Measurements from ENCODE around the gene SLC15A4.
"Not testable (repeated sequence)": the region's sequence is repeated elsewhere in the genome, so short reads cannot be mapped to it uniquely, and the experiment has no call there.

SLC15A4 gene

DNA sequence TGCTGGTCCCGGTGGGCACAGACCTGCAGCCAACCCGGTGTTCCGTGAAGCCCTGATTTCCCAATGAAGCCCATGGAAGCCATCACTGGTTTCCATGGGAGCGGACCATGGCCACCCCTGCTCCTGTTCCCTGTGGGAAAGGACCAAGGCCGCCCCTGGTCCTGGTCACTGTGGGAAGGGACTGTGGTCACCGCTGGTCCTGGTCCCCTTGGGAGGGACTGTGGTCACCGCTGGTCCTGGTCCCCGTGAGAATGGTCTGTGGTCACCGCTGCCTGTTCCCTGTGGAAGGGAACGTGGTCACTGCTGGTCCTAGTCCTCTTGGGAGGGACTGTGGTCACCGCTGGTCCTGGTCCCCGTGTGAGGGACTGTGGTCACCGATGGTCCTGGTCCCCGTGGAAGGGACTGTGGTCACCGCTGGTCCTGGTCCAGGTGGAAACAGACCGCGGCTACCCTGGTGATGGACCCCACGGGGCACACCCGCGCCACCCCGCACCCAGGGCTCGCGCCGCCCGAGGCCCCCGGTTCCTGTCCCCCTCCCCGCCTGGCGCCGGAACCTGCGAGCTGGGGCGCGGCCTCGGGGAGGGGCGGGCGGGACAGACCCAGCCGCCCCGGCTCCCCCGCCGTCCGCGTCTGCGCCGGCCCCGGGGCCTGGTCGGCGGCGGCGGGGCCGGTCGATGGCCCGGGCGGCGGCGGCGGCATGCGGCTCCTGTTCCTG, 29.3 kb upstream of the SLC15A4 start, which contains the start of gene GLT1D1:
Gene GLT1D1 (plus strand): TSS at position 594 of the 715 bp plus-strand sequence. CDS start 104 bp downstream, at position 698.
- TF ChIP-seq POLR2A (IDR thresholded peaks at IDR 0.05; ENCODE audit: low read depth, low read length) = no peak

GRCh38 chr12:128852026-128852698, 28.4 kb upstream of the SLC15A4 start:
- TF ChIP-seq POLR2A (IDR thresholded peaks at IDR 0.05; ENCODE audit: low read depth, low read length) = no peak

More for the DNA sequence above, 29.3 kb upstream of the SLC15A4 start, which contains the start of gene GLT1D1:
- DNase-seq (ENCODE audit: insufficient read length, low spot score) (no peak), FAIRE-seq (no peak)

GRCh38 chr12:128851429-128851828, 27.7 kb upstream of the SLC15A4 start:
- not testable (repeated sequence) for FAIRE-seq

More at GRCh38 chr12:128852026-128852698, 28.4 kb upstream of the SLC15A4 start:
- FAIRE-seq (no peak), DNase-seq (ENCODE audit: insufficient read length, low spot score) (no peak)

GRCh38 chr12:128850400-128850799, 26.6 kb upstream of the SLC15A4 start:
- DNase-seq (ENCODE audit: insufficient read length, low spot score) (no peak), FAIRE-seq (no peak)
- TF ChIP-seq POLR2A (IDR thresholded peaks at IDR 0.05; ENCODE audit: low read depth, low read length) = no peak

More at GRCh38 chr12:128851429-128851828, 27.7 kb upstream of the SLC15A4 start:
- not testable (repeated sequence) for DNase-seq (ENCODE audit: insufficient read length, low spot score)

- not testable (repeated sequence) for FAIRE-seq; DNase-seq (ENCODE audit: insufficient read length, low spot score)
Observed at GRCh38 chr12:128849806-128850205, 26.0 kb upstream of the SLC15A4 start.

GRCh38 chr12:128848371-128848770, 24.6 kb upstream of the SLC15A4 start:
- no peak for TF ChIP-seq POLR2A (IDR thresholded peaks at IDR 0.05; ENCODE audit: low read depth, low read length)
- DNase-seq (ENCODE audit: insufficient read length, low spot score) = no peak
- FAIRE-seq = no peak

- FAIRE-seq; DNase-seq (ENCODE audit: insufficient read length, low spot score): not testable (repeated sequence)
Observed at GRCh38 chr12:128846671-128847070, 22.9 kb upstream of the SLC15A4 start.

DNA sequence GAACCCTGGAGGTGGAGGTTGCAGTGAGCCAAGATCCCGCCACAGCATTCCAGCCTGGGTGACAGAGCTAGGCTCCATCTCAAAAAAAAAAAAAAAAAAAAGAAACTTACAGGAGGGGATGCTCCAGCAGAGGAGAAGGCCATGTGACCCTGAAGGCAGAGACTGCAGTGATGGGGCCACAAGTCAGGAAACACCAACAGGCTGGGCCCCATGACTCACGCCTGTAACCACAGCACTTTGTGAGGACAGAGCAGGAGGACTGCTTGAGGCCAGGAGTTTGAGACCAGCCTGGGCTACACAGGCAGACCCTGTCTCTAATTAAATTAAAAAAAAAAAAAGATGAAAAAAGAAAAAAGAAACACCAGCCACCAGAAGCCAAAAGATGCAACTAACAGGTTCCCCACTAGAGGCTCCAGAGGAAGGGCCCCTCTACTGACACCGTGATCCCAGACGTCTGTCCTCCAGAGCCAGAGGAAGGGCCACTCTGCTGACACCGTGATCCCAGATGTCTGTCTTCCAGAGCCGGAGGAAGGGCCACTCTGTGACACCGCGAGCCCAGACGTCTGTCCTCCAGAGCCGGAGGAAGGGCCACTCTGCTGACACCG, 20.4 kb upstream of the SLC15A4 start:
- no peak for TF ChIP-seq POLR2A (IDR thresholded peaks at IDR 0.05; ENCODE audit: low read depth, low read length)
- DNase-seq (ENCODE audit: insufficient read length, low spot score) = no peak
- FAIRE-seq = no peak

GRCh38 chr12:128843538-128843937, 19.8 kb upstream of the SLC15A4 start:
- no peak for TF ChIP-seq POLR2A (IDR thresholded peaks at IDR 0.05; ENCODE audit: low read depth, low read length)
- FAIRE-seq = no peak
- DNase-seq (ENCODE audit: insufficient read length, low spot score) = no peak

DNA sequence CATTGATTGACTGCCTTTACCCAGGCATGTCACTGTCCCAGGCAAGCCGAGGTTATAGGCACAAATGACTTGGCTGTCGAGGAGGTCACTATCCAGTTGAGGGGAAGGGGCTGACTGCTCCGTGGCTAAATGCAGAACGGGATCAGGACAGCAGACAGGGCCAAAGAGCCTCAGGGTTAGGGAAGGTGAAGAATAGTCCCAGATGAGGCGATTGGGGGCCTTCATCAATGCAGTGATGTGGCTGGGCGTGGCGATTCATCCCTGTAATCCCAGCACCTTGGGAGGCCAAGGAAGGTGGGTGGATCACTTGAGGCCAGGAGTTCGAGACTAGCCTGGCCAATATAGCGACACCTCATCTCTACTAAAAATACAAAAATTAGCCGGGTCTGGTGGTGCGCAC, 18.8 kb upstream of the SLC15A4 start:
- no peak for DNase-seq (ENCODE audit: insufficient read length, low spot score)
- no peak for TF ChIP-seq POLR2A (IDR thresholded peaks at IDR 0.05; ENCODE audit: low read depth, low read length)
- FAIRE-seq = no peak

- no peak for DNase-seq (ENCODE audit: insufficient read length, low spot score)
- no peak for TF ChIP-seq POLR2A (IDR thresholded peaks at IDR 0.05; ENCODE audit: low read depth, low read length)
- no peak for FAIRE-seq
Observed at GRCh38 chr12:128840862-128841468, 17.2 kb upstream of the SLC15A4 start.

DNA sequence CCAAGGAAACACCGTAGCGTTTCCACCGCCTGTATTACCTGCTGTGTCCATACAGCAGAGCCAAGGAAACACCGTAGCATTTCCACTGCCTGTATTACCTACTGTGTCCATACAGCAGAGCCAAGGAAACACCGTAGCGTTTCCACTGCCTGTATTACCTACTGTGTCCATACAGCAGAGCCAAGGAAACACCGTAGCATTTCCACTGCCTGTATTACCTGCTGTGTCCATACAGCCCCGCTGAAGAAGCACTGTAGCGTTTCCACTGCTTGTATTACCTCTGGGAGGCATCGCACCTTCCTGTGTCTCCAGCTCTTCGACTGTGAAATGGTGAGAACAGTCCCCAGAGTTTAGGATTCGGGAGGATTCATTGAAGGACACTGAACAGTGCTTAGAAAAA, 16.1 kb upstream of the SLC15A4 start:
- FAIRE-seq; DNase-seq (ENCODE audit: insufficient read length, low spot score): not testable (repeated sequence)

DNA sequence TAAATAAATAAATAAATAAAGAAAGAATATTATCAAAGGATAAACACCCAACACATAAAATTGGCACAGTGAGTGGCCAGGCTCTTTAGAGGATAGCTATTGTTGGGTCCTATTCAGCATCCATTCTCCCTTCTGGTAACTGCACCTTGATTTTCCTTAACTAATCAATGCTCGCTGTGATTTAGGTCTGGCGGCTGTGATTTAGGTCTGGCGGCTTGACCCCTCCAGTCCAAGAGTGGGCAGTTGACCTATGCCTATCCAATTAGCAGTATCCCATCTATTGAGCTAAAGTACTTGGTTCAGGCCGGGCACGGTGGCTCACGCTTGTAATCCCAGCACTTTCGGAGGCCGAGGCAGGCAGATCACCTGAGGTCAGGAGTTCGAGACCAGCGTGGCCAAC, 9.7 kb upstream of the SLC15A4 start:
- TF ChIP-seq POLR2A (IDR thresholded peaks at IDR 0.05; ENCODE audit: low read depth, low read length) = no peak
- no peak for FAIRE-seq
- DNase-seq (ENCODE audit: insufficient read length, low spot score) = no peak

DNA sequence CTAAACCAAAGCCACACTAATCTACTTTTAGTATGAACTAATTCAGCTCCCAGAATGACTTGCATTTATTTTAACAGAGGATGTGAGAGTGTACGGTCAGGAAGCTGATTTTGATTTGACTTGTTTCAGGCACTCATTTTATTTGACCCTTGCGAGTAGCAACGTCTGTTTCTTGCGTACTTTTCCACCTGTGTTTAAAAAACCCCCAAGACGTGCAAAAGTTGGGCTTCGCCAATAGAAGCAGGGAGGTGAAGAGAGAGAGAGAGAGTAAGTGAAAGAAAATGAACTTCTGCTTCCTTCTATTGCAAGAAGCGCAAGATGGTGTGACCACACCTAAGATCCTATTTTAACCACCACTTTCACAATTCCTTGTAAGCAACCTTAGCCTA, 6.7 kb upstream of the SLC15A4 start:
- FAIRE-seq = no peak
- no peak for DNase-seq (ENCODE audit: insufficient read length, low spot score)
- no peak for TF ChIP-seq POLR2A (IDR thresholded peaks at IDR 0.05; ENCODE audit: low read depth, low read length)
